Coronary artery (tissue), 2 donors: Measurements from ENCODE around the gene TBX18.

ENCODE experiments used
- DNase-seq: peaks from one replicate; pipeline ENCODE4 v3.0.0-alpha.2; 2017; ENCODE audit warnings: low spot score
- H3K27ac ChIP-seq, 2 donors: fragments of 200-600 bp; sonication (generic); one replicate each; pipeline ENCODE4 v1.5.1; 2016 to 2019
- H3K4me3 ChIP-seq: fragments of 200-600 bp; sonication (generic); 2 replicates; pipeline ENCODE4 v1.5.1; 2016; ENCODE audit warnings: mild to moderate bottlenecking, moderate library complexity
- TF ChIP-seq, protein P1 (sequence below): fragments of 200-600 bp; sonication (generic); IDR thresholded peaks from one replicate; pipeline ENCODE4 v1.5.1; 2019; ENCODE audit warnings: antibody characterized with exemption

TBX18 gene

DNA sequence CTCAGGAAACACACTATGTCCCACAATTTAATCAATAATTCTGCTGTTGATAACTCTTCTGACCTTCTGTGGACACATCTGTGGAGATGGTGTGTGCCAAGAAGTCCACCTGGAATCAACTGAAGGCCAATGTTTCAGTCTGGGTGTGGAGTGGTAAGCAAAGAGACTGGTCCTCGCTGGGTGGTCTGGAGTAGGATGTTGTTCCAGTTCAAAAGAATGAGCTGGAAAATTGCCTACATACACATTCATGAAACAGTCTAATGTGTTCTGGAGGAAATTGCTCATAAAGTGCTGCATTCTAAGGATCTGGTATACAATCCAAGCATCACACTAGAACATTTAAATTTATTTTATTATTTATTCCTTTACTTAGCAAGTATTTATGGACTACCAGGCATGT is 33.9 kb upstream of the TBX18 start:
- no peak for DNase-seq
- no peak overlapping the region for H3K27ac ChIP-seq
- TF ChIP-seq, protein P1, sequence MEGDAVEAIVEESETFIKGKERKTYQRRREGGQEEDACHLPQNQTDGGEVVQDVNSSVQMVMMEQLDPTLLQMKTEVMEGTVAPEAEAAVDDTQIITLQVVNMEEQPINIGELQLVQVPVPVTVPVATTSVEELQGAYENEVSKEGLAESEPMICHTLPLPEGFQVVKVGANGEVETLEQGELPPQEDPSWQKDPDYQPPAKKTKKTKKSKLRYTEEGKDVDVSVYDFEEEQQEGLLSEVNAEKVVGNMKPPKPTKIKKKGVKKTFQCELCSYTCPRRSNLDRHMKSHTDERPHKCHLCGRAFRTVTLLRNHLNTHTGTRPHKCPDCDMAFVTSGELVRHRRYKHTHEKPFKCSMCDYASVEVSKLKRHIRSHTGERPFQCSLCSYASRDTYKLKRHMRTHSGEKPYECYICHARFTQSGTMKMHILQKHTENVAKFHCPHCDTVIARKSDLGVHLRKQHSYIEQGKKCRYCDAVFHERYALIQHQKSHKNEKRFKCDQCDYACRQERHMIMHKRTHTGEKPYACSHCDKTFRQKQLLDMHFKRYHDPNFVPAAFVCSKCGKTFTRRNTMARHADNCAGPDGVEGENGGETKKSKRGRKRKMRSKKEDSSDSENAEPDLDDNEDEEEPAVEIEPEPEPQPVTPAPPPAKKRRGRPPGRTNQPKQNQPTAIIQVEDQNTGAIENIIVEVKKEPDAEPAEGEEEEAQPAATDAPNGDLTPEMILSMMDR = no peak
- H3K4me3 ChIP-seq = no peak overlapping the region

- H3K4me3 ChIP-seq = no peak overlapping the region
- TF ChIP-seq, protein P1 = no peak
- DNase-seq = no peak
- no peak overlapping the region for H3K27ac ChIP-seq
Observed at GRCh38 chr6:84796343-84796742, 31.9 kb upstream of the TBX18 start.

DNA sequence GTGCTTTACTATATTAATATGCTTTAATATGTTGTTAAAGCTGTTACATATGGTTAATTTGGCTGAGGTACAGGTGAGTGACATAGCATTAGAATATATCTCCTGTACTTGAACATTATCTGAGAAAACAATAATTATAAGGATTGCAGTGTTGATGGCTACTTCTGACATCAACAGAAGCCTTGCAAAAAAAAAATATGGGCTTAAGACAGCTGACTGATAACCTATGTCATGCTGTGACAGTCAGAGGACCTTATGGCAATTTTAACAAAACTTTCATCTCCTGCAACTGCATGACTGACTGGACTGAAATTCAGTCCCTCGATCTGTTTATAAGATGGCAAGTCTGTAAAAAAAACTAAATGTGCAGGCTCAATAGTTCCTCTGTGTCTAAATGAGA is 27.5 kb upstream of the TBX18 start:
- no peak overlapping the region for H3K27ac ChIP-seq
- no peak overlapping the region for H3K4me3 ChIP-seq
- DNase-seq = no peak
- TF ChIP-seq, protein P1 = no peak

GRCh38 chr6:84791233-84791632 is 26.8 kb upstream of the TBX18 start:
- H3K4me3 ChIP-seq = no peak overlapping the region
- DNase-seq = no peak
- TF ChIP-seq, protein P1 = no peak
- H3K27ac ChIP-seq = no peak overlapping the region

GRCh38 chr6:84789170-84789569 is 24.8 kb upstream of the TBX18 start:
- TF ChIP-seq, protein P1 = no peak
- no peak for DNase-seq
- Histone ChIP-seq H3K4me3 (no peak overlapping the region), H3K27ac (no peak overlapping the region)

- H3K27ac ChIP-seq = no peak overlapping the region
- no peak overlapping the region for H3K4me3 ChIP-seq
- TF ChIP-seq, protein P1 = no peak
- no peak for DNase-seq
Observed at GRCh38 chr6:84788689-84789088, 24.3 kb upstream of the TBX18 start.

GRCh38 chr6:84785671-84786070 is 21.3 kb upstream of the TBX18 start:
- H3K27ac ChIP-seq = no peak overlapping the region
- DNase-seq = no peak
- H3K4me3 ChIP-seq = no peak overlapping the region
- TF ChIP-seq, protein P1 = no peak
